ENCODE data around the gene TLR9.
"Not testable (repeated sequence)": the region's sequence is repeated elsewhere in the genome, so short reads cannot be mapped to it uniquely, and the experiment has no call there.

The TLR9 gene

GRCh38 chr3:52197499-52197841 is 28.0 kb downstream of the TLR9 start:
- DNase-seq, result peak in 1 of 58 donors; percentile 55

GRCh38 chr3:52196977-52197376 is 28.5 kb downstream of the TLR9 start:
- DNase-seq, result no peak

GRCh38 chr3:52195823-52196331 is 29.6 kb downstream of the TLR9 start:
- no peak for DNase-seq

- DNase-seq, result no peak
These were observed 30.2 kb downstream of the TLR9 start for GRCh38 chr3:52195291-52195597.

- DNase-seq, result no peak
These were observed 30.8 kb downstream of the TLR9 start for GRCh38 chr3:52194485-52195290.

GRCh38 chr3:52193065-52193464 is 32.4 kb downstream of the TLR9 start:
- peak in 44 of 58 donors; percentile 10 to 93 (median 54) for DNase-seq

GRCh38 chr3:52191663-52192062 is 33.8 kb downstream of the TLR9 start:
- DNase-seq, result no peak

- peak in 52 of 58 donors; percentile 10 to 89 (median 60) for DNase-seq
These were observed 35.0 kb downstream of the TLR9 start for GRCh38 chr3:52190294-52191074.

- no peak for DNase-seq
These were observed 36.9 kb downstream of the TLR9 start for GRCh38 chr3:52188556-52188955.

GRCh38 chr3:52186729-52187128 is 38.7 kb downstream of the TLR9 start:
- no peak for DNase-seq

GRCh38 chr3:52185837-52186236 is 39.6 kb downstream of the TLR9 start:
- DNase-seq, result no peak

- DNase-seq, result no peak
These were observed 40.1 kb downstream of the TLR9 start for GRCh38 chr3:52185311-52185710.

GRCh38 chr3:52184690-52185089 is 40.8 kb downstream of the TLR9 start:
- no peak for DNase-seq

- DNase-seq, result no peak
These were observed 41.5 kb downstream of the TLR9 start for GRCh38 chr3:52183786-52184445.

- DNase-seq, result no peak
These were observed 42.8 kb downstream of the TLR9 start for GRCh38 chr3:52182691-52183090.

- DNase-seq, result no peak
These were observed 43.2 kb downstream of the TLR9 start for GRCh38 chr3:52182196-52182595.

GRCh38 chr3:52181543-52181942 is 43.9 kb downstream of the TLR9 start:
- DNase-seq, result no peak

- DNase-seq, result no peak
These were observed 46.9 kb downstream of the TLR9 start for GRCh38 chr3:52178537-52178936.

GRCh38 chr3:52178126-52178525 is 47.3 kb downstream of the TLR9 start:
- DNase-seq, result not testable (repeated sequence)

GRCh38 chr3:52177701-52178042 is 47.8 kb downstream of the TLR9 start:
- no peak for DNase-seq

- no peak for DNase-seq
These were observed 48.3 kb downstream of the TLR9 start for GRCh38 chr3:52176951-52177700.
